Subcutaneous adipose tissue (tissue), 4 donors: Measurements from ENCODE around the gene GSTK1. TPM values are rescaled to one million over a fixed set of nuclear protein-coding genes. Genes with fewer than 3 reads are reported as not detected.

Experiments used
- CTCF ChIP-seq: fragments of 450-650 bp; IDR thresholded peaks from one replicate; pipeline ENCODE4 v1.5.1; 2016; ENCODE audit warnings: low read depth, mild to moderate bottlenecking, control low read depth, antibody characterized with exemption, moderate library complexity
- total RNA-seq, 4 donors: library from RNA; depleted of rRNA; stranded (reverse); fragments of >200 nt; gene quantifications; one replicate each; pipeline ENCODE4 v1.1.0, GENCODE V29; 2016

GSTK1 gene
- total RNA-seq, 4 donors from 2014 or later = 179 to 264 (median 208) TPM

DNA sequence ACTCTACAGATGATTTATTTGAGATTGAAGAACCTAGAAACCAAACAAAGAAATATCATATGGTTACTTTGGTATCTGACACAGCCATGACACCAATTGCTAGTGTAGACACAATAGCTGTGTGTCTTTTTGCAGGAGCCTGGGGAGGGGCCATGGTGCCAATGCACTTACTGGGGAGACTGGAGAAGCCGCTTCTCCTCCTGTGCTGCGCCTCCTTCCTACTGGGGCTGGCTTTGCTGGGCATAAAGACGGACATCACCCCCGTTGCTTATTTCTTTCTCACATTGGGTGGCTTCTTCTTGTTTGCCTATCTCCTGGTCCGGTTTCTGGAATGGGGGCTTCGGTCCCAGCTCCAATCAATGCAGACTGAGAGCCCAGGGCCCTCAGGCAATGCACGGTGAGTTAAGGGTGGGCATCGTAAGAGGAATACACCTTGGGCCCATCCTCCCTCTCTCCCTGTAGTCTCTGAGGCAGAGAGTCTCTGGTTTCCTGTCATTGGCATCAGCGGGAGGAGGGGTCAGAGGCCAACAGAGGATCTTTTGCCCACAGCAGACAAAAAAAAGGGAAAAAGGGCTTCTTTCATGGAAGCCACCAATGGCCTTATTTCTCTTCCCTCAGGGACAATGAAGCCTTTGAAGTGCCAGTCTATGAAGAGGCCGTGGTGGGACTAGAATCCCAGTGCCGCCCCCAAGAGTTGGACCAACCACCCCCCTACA lies 22.7 kb downstream of the GSTK1 start:
- no peak for TF ChIP-seq CTCF

- TF ChIP-seq CTCF = no peak
Measured at GRCh38 chr7:143286522-143286890, 23.3 kb downstream of the GSTK1 start.

DNA sequence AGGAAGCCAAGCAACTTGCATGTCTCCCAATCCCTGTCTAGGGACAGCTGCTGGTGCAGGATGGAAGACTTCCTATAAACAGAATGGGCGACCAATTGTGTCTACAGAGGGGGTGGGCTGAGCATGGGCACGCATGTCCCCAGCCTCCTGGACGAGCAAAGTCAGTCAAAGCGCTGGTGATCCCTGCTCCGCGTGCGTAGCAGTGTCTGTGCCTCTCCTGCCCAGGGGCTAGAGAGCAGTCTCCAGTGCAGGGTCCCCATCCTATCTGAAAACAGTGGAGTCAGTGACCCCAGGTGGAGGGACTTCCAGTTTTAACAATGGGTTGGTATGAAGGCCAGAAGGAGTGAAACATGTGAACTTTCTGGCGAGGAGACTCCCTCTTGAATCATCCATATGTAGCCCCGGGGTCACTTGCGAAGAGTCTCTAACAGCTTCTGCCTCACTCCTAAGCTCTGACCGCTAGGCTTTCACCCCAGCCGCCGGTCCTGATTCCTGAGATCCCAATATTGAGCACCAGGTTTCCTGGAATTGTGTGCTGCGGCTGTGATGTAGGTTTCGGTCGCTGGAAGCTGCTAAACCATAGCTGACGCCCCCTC lies 24.2 kb downstream of the GSTK1 start:
- TF ChIP-seq CTCF = no peak

GRCh38 chr7:143287935-143288826 lies 24.9 kb downstream of the GSTK1 start, which contains the start of gene CASP2:
TSS of gene CASP2 (plus strand) at chr7:143288351. CDS start at chr7:143288456, 105 bp downstream.
- TF ChIP-seq CTCF = no peak

GRCh38 chr7:143288836-143289235 lies 25.6 kb downstream of the GSTK1 start:
- no peak for TF ChIP-seq CTCF

- no peak for TF ChIP-seq CTCF
Measured at GRCh38 chr7:143289421-143289820, 26.2 kb downstream of the GSTK1 start.

DNA sequence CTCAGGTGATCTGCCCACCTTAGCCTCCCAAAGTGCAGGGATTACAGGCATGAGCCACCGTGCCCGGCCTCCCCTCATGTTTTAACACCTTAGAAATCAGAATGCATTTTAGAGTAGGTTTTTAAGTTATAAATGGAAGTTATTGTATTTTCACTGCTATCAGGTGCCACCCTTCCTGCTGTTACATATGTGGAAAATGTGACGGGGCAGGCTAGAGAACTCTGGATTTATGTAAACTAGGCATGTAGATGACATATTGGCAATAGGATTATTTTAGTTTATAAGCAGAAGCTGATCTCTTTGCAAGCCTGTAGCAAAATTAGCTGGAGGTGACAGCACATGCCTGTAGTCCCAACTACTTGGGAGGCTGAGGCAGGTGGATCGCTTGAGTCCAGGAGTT lies 27.1 kb downstream of the GSTK1 start:
- TF ChIP-seq CTCF = no peak
